Thoracic aorta (tissue), 2 donors: Measurements from ENCODE around the gene GPD1. TPM values are rescaled to one million over a fixed set of nuclear protein-coding genes. Genes with fewer than 3 reads are reported as not detected.

Experiments
- ATAC-seq: fragments of 150-250 bp; one replicate; pipeline ENCODE4 v1.8.0; 2017; ENCODE audit warnings: low read depth; ENCODE audit not compliant: insufficient number of reproducible peaks, low FRiP score
- DNase-seq: peaks from one replicate; pipeline ENCODE4 v3.0.0-alpha.2; 2020; ENCODE audit warnings: low spot score
- H3K27ac ChIP-seq, 2 donors: fragments of 200-600 bp; sonication (generic); 1 replicate in 1 of 2; 2 replicates in 1 of 2; pipeline ENCODE4 v1.5.1; 2016; ENCODE audit warnings: mild to moderate bottlenecking in 2 of 2, moderate library complexity in 2 of 2
- H3K27me3 ChIP-seq: fragments of 200-600 bp; sonication (generic); replicated peaks from 2 replicates; pipeline ENCODE4 v1.6.0; 2016; ENCODE audit warnings: mild to moderate bottlenecking; ENCODE audit not compliant: insufficient read depth
- H3K36me3 ChIP-seq: fragments of 200-600 bp; sonication (generic); one replicate; pipeline ENCODE4 v1.5.1; 2016
- H3K4me1 ChIP-seq, 2 donors: fragments of 200-600 bp; sonication (generic); 1 replicate in 1 of 2; 2 replicates in 1 of 2; pipeline versions ENCODE4 v1.5.1 to v1.6.0; 2016; ENCODE audit warnings: low read depth in 2 of 2, mild to moderate bottlenecking in 1 of 2; ENCODE audit not compliant: control insufficient read depth in 1 of 2
- H3K4me3 ChIP-seq: fragments of 200-600 bp; sonication (generic); 2 replicates; pipeline ENCODE4 v1.5.1; 2016; ENCODE audit warnings: mild to moderate bottlenecking
- H3K9me3 ChIP-seq: fragments of 200-600 bp; sonication (generic); 2 replicates; pipeline ENCODE4 v1.5.1; 2016
- CTCF ChIP-seq: fragments of 200-600 bp; sonication (generic); IDR thresholded peaks from one replicate; pipeline ENCODE4 v1.5.1; 2019; ENCODE audit warnings: antibody characterized with exemption
- total RNA-seq, 2 donors: library from RNA; depleted of rRNA; stranded (reverse); fragments of >200 nt; gene quantifications; one replicate each; pipeline versions ENCODE4 v1.1.0 to v1.2.3, GENCODE V29; 2016

The GPD1 gene
- total RNA-seq, 2 donors from 2014 or later: 4.2 to 5.0 TPM

DNA sequence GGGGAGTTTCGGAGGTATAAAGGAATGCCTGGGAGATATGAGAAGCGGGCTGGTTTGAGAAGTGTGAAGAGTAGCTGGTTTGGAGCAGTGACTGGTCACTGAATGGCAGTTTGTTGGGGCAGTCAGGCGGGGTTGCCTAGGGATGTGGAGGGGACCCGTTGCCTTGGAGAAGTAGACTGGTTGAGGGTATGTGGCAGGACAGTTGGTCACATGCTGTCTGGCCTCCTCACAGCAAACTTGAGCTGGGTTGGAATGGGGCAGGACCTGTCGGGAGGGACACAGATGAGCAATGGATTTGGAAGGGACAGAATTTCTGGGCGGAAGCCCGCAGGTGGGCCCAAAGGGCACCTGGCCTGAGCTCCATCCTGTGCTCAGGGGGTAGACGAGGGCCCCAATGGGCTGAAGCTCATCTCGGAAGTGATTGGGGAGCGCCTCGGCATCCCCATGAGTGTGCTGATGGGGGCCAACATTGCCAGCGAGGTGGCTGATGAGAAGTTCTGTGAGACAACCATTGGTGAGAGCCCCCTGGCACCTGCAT is 2.2 kb downstream of the GPD1 start:
- Histone ChIP-seq H3K4me1 (peaks cover 22 to 35% of the 10 kb centered on the region in 2 donors), H3K9me3 (no peaks in the 10 kb centered on the region), H3K27me3 (no peaks in the 10 kb centered on the region), H3K4me3 (no peak overlapping the region), H3K36me3 (no peaks in the 10 kb centered on the region), H3K27ac (no peak overlapping the region)
- TF ChIP-seq CTCF: no peak
- ATAC-seq: no peak
- no peak for DNase-seq

DNA sequence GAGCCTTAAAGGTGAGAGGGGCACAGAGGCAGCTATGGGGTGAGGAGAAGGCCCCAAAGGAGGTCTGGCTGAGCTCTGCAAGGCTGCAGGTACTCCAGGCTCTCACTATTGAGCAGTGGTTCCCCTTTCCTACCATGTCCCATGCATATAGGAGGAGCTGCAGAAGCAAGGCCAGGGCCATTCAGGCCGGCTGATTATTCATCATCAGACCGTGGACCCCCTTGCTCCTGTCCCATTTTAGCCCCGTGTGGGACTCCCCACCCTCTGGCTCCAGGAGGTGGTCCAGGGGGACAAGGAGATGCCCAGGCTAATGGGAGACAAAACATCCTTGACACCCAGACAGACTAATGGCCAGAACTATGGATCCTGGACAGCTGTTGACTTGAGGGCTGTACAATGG is 3.1 kb downstream of the GPD1 start:
- Histone ChIP-seq H3K36me3 (no peaks in the 10 kb centered on the region), H3K4me3 (no peak overlapping the region), H3K27me3 (no peaks in the 10 kb centered on the region), H3K9me3 (no peaks in the 10 kb centered on the region), H3K27ac (no peak overlapping the region), H3K4me1 (peaks cover 27 to 41% of the 10 kb centered on the region in 2 donors)
- no peak for TF ChIP-seq CTCF
- DNase-seq (no peak), ATAC-seq (no peak)

GRCh38 chr12:50107416-50108268 is 3.8 kb downstream of the GPD1 start:
- Histone ChIP-seq H3K27ac (no peak overlapping the region), H3K36me3 (no peaks in the 10 kb centered on the region), H3K4me3 (no peak overlapping the region), H3K9me3 (no peaks in the 10 kb centered on the region), H3K27me3 (no peaks in the 10 kb centered on the region), H3K4me1 (peaks cover 27 to 41% of the 10 kb centered on the region in 2 donors)
- no peak for TF ChIP-seq CTCF
- DNase-seq: no peak
- no peak for ATAC-seq

DNA sequence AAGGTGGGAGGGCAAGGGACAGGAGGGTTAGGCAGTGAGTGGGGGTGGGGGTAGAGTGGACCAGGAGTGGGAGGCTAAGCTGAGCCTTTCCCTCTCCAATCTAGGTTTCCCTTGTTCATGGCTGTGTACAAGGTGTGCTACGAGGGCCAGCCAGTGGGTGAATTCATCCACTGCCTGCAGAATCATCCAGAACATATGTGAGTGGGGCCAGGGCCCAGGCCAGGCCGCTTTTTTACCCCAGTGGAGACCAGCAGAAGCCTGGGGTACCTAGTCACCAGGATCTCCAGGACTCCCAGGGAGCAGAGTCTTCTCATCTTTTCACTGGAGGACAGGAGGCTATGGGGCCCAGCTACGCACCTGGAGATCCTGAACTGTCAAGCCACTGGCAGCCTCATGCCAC is 5.5 kb downstream of the GPD1 start:
- Histone ChIP-seq H3K9me3 (no peaks in the 10 kb centered on the region), H3K27me3 (no peaks in the 10 kb centered on the region), H3K4me3 (no peak overlapping the region), H3K27ac (peak overlapping the region; percentile 96 to 99), H3K36me3 (no peaks in the 10 kb centered on the region), H3K4me1 (peaks cover 35 to 42% of the 10 kb centered on the region in 2 donors)
- DNase-seq (no peak), ATAC-seq (no peak)
- TF ChIP-seq CTCF: no peak

DNA sequence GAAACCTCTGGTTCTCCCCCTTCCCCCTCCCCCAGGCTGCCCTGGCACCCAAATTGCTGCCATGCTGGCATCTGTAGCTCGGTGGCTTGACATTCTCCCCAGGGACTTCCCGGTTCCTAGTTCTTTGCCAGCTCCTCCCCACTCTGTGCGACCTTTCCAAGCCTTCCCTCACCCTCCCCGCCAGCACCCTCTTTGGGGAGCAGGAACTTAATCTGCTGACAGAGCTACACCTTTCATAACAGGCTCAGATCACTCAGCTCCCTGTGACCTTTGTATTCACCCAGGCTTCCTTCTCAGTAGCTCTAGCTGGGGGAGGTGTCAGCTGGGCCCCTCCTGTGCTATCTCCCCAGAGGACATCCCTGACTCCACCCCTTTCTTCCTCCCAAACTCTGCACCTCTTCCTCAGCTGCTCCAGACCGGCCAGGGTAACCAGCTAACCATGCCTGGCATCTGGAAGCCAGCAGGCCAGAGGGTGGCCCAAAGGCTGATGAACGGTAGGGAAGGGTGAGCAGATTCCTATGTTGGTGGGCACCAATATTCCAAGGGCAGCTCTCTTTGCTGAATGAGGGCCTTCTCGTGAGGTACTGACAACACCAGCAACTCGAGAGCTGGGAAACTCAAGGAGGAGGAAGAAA is 6.4 kb downstream of the GPD1 start:
- Histone ChIP-seq H3K27me3 (no peaks in the 10 kb centered on the region), H3K36me3 (no peaks in the 10 kb centered on the region), H3K9me3 (no peaks in the 10 kb centered on the region), H3K4me3 (peak overlapping the region; percentile 53), H3K4me1 (peaks cover 37 to 42% of the 10 kb centered on the region in 2 donors), H3K27ac (peak overlapping the region; percentile 96 to 99)
- ATAC-seq: no peak
- no peak for DNase-seq
- no peak for TF ChIP-seq CTCF
